NCI-H2196 (cell line): ENCODE measurements around the gene RETREG1.
"Not testable (repeated sequence)": the region's sequence is repeated elsewhere in the genome, so short reads cannot be mapped to it uniquely, and the experiment has no call there.

Source experiments
- DNase-seq: peaks from one replicate; lab custom pipeline; 2025; ENCODE audit not compliant: unreplicated experiment; lab: John Stamatoyannopoulos, UW

Gene RETREG1

DNA sequence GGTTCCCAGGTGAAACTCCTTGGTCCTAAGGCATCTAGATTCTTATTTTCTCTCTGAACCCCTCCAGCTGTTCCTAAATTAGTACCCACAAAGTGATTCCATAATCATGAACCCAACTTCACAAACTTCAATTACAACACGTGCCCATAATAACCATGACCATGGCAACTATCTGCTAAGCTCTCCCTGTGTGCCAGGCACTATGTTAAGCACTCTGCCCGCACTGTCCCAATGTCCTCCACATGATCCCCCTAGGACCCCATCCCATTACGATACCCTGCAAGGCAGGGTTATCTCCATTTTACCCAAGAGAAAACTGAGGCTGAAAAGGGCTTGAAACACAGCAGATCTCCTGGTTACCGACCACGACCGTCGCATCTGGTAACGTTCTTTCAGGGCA lies 125.9 kb downstream of the RETREG1 start:
- DNase-seq, result no peak

DNA sequence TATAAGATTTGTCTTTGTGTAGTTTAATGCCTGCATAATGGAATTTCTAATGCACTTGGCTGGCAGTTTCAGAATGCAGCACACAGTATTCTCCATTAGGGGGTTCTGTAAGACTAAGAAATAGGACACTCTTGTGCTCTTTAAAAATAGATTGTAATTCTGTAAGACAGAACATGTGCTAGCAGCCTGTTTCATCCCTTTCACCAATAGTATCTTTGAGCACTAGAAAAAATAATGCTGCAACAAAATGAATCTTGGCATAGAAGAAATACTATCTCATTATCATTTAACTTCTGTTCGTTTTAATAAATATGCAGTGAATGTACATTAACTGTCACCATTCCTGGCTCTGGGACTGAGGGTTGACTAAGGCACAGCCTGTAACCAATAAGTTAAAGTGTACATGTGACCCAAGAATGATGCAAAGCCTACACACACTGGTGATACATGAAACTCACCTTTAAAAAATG lies 127.4 kb downstream of the RETREG1 start:
- DNase-seq, result peak; percentile 14

DNA sequence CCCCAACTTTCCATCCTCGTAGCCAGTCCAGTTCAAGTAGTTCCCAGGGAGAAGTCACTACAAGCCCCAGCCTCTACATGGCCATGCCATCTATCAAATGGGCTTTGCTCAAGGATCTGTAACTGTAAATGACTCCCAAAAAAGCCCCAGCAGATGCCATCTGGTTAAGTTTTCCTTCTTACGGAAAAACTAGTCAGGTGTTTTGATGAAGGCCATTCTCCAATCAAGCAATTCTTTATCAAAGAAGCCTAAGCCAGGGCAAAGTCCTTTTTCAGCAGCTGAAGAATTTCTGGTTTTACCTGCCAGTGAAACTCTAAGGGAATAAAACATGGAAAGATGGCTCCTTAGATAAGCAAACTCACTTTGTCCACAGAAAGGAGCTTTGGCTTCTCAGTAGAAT lies 129.3 kb downstream of the RETREG1 start:
- no peak for DNase-seq

DNA sequence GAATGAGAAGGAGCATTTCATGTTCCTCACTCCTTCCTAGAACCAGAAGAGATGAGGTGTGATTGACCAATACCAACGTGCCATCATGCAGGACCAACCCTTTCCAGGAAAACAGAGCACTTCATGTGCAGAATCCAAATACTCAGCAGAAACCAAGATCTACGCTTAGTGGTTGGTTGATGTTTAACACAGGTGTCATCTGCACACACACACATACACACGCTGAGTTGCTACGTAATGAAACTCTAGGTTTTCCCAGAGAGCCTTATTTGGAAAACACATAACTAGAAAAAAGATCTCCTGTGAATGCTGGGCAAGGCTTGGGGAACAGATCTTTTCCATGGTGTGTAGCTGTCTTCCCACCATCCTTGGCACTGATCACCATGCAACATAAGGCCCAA lies 130.1 kb downstream of the RETREG1 start:
- DNase-seq, result no peak

DNA sequence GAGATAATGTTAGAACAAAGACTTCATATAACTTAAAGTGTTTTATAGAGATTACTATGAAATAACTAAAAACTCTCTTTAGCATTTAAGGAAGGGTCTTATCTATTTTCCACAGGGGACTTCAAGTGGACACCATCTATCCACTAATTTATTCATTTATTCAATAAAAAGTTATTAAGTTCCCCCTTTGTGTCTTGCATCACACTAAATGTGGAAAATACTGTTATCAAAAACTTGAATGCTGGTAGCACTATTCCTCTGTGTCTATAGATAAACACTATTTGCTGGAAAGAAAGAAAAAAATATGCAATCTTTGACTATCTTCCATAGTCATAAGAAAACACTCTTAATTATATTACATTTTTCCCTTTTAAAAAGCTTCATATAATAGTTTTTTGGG lies 131.1 kb downstream of the RETREG1 start:
- no peak for DNase-seq

DNA sequence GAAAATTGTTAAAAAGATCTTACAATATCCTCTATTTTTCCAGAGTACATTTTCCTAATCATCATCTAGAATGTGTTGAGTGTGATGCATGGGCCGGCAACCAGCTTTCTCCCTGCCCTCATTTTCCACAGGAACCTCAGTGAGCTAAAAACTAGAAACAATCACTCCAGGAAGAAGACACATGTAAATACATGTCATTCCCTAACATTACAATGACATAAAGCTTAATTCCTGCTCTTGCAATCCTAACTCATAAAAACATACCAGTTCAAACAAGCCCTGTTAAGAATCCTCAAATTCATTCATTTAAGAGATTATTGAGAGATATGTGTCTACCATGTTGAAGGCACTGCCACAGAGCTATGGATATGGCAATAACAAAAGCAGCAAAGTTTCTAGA lies 132.7 kb downstream of the RETREG1 start:
- DNase-seq, result no peak

DNA sequence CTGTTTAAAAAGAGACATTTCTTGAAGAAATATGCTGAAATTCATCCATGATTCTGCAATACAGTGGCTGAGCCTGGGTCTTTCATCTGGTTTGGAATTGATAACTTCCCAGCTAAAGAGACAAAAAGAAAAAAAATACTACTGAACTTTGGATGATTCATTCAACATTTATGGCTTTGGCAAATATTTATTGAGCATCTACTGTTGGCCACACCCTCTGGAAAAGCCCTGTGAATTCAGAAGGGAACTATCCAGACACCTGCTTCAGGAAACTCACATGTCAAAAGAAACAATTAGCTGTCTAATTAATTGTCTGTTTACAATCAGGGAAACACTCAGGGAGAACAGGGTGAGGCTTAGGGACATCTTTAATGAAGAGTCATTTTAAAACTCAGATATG lies 133.4 kb downstream of the RETREG1 start:
- DNase-seq, result no peak

DNA sequence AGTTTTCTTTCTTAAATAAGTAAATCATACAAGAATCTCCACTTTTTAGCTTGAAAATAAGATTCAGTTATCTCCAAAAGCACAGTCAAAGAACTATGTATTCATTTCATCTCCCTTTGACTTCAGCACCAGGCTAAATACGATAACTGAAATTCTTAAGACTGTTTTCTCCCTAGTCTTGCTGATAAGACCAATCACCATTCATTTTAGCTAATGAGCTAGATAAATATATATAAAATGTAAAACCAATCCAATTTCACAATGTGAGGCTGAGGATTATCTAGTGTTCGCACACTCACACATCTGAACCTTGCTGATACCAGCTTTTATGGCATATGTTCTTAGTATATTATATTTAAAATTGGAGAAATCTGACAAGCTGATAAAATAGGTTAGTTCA lies 133.9 kb downstream of the RETREG1 start:
- no peak for DNase-seq

DNA sequence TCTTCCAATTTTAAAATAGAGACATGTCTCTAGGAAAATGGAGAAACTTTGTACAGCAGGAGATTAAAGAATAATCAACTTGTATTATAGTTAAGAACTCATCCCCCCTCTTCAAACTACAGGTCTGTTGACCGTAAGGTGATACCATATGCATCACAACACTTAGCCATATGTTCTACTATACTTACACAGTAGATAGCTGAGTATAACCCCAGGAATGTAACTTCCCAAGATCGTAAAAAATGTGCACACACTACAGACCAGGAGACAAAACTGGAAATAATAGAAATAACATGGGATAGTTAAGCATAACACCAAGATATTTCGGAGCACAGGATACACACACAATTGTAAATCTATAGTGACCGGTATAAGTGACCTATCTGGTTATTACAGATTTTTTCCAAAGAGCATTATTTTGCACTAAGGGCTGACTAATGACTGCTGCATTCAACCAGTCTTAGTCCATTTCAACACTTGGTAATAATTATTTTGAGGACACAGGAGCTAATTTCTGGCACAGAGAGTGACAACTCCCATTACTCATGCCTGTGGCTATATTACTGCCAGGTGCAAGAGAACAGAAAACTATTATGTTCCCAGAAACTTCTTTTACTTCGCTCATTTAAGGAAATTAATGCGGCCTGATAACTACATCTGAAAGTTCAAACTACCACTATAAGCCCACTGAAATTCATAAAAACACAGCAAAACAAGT lies 135.8 kb downstream of the RETREG1 start:
- no peak for DNase-seq

DNA sequence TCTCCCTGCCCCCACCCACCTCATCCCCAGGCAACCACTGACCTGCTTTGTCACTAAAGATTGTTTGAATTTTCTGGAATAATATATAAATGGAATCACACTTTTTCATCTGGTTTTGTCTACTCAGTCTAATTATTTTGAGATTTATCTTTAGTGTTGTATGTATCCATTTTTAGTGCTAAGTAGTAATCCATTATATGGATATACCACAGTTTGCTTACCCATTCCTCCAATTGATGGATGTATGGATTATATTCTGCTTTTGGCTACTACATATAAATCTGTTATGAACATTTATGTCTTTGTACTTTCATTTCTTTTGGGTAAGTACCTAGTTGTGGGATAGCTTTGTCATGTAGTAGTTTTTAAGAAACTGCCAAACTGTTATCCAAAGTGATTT lies 136.7 kb downstream of the RETREG1 start:
- DNase-seq, result no peak

DNA sequence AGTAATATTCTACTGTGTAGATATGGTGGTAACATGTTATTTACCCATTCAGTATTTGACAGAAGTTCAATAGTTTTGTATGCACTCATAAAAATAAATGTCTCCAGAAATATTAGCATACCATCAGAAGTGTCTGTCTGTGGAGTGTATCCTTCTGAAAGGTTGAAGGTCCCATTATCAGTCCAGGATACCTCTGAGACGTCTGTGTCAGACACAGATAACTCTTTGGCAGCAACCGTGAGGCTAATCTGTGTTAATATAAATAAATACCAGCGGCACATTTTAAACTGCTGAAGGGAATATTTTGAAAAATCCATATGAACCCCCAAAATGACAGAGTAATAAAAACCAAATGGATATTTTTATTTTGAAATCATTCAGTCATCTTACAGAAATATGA lies 139.3 kb downstream of the RETREG1 start:
- DNase-seq, result no peak

DNA sequence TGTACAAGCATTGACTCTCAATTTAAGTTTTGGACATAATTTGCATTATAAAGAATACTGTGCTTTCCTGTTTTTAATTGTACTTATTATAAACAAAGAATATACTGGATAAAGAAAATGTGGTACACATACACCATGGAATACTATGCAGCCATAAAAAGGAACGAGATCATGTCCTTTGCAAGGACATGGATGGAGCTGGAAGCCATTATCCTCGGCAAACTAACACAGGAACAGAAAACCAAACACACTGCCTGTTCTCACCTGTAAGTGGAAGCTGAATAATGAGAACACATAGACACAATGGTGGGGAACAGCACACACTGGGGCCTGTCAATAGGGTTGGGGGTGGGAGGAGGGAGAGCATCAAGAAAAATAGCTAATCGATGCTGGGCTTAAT lies 140.4 kb downstream of the RETREG1 start:
- not testable (repeated sequence) for DNase-seq

DNA sequence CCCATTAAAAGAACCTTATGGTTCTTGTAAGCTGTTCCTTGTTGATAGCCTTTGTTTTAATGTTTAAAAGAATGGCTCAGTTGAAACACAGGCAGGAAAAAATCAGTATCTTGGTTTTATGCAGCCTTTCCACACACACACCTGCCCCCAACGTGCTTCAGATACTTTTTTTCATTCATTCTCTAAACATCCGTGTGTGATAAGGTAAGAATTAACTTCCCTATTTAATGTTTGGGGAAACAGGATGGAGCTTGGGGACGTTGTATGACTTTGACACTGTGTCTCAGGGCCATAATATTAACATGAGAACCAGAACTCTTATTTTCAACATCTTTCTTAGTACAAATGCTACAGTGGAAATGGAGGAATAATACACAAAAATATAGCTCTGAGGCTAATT lies 145.4 kb downstream of the RETREG1 start:
- DNase-seq, result no peak

DNA sequence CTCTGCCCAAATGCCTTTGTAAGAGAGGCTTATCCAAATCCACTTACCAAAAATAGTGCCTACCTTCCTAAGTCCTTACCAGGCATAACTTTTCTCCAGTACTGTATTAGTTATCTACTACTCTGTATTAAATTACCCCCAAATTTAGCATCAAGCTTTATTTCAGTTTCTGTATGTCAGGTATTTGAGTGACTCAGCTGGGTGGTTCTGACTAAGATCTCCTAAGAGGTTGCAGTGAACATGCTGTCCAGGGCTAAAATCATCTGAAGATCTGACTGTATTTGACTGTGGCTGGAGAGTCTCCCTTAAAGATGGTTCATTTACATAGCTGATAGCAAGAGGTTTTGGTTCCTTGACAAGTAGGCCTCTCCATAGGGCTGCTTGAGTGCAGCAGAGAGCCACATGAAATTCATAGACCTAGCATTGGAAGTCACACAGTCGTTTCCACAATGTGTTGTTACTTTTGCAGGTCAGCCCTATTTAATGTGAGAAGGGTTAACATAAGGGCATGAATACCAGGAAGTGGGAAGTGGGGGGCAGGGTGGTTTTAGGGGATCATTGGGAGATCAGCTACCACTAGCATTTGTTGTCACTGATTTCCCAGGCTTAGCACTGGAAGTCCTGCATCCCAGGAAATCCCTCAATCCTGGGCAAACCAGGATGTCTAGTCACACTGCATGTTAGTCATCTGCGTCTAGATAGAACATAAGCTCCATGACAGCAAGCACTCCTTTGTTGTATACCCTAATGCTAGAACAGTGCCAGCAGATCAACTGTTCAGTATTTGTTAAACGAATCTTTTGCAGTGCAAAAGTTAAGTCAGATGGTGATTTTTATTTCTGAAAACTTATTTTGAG lies 149.2 kb downstream of the RETREG1 start:
- no peak for DNase-seq

DNA sequence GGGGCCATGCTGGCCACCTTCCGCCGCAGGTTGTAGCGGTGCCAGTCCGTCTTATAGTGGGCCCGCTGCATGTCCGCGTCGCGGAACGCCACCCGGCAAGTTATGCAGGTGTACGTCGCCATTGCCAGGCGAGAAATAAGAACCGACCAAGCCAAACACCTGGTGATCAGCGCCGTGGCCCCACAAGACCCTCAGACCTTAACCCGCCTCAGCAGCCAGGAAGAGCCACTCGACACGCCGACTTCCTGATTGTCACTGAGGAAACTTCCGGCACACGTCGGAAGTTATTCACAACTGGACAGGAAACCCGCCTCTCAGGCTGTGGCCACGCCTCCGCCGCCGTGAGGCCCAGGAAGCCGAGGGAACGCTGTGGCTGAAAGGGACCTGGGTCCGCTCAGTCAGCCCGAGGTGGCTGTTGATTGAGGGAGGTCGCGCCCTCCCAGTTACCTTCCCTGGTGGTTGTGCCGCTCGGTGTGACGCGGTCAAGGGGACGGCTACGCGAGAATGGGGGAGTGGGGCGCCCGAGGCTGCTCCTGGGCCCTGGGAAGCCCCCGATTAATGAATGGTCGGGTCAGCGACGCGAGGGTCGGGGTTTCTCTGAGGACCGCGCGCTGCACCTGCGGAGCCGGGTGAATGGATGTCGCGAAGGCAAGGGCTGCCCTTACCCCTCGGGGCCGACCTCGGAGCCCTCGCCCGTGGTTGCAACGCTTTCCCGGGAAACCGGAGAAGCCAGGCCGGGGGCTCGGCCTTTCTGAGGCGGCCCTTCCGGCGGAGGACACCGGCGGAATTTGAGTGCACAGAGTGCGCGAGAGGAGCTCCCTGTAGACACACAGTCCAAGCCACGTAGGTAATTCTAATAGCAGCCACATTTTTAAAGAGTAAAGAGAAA lies 151.0 kb downstream of the RETREG1 start, which contains the start of gene ZNF622:
Gene ZNF622 (minus strand): TSS at position 257 of the 889 bp plus-strand sequence. CDS start 135 bp downstream, at position 122.
- DNase-seq, result peak; percentile 88

DNA sequence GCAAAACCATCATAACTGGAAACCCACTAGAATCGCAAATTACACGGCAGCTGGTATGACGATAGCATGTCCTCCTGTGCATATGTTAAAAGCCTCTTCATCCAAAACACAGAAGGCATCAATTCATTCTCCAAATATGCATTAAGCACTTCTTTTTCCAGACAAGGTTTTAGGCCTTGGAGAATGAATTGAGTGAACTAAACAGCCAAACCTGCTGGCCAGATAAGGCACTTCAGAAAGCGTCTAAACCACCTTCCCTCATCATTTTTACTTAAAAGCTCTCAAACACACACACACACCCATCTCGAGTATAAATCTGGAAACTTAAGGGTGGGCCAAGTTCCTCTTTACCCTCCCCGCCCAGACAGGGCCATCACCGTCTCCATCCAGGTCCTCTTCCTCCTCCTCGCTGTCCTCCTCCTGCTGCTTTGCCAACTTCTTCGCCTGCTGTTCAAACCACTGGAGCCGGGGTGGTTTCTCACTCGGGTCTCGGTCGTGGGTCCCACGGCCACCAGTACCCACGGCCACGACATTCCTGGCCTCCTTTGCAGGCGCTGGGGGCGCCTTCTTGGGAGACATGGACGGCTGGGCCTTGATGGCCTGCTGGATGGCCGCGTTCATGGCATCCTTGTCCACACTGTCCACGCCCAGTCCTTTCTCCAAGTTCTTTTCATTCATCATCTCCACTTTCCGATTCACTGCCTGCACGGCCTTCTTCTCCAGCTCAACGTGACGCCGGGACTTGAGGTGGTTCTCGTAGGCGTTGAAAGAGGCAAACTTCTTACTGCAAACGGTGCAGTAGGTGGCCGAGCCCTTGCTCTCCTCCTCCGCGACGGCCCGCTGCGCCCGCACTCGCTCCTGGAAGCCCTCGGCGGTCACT lies 151.9 kb downstream of the RETREG1 start:
- no peak for DNase-seq

DNA sequence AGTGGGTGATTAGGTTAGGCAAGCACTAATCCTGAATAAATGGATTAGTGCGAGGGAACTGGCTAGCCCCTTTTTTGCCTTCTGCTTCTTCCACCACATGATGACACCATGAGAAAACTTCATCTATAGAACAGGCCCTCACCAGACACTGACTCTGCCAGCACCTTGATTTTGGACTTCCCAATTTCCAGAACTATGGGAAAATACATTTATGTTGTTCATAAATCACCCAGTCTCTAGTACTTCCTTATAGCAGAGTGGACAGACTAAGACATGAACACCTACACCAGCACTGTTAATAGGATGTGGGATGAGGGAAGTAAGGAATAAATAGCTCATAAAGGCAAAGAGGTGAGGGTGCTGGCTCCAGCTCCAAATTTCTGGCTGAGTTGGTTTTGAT lies 152.6 kb downstream of the RETREG1 start:
- no peak for DNase-seq

DNA sequence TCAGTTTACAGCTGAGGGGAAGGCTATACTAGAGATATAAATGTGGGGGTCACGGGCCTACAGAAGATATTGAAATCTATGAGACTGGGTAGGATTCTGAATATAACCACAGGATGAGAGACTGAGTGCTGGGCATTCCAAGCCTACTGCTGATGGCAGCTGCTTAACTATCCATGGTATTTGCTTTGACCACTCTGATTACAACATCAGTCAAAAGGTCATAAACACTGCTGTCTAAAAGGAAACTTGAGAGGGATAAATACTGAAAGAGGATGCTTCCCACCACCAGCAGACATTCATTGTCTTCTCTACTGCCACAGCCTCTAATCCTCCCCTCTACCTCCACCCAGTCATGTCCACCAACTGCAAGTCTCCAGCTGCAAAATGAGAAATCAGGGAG lies 155.0 kb downstream of the RETREG1 start:
- DNase-seq, result no peak

DNA sequence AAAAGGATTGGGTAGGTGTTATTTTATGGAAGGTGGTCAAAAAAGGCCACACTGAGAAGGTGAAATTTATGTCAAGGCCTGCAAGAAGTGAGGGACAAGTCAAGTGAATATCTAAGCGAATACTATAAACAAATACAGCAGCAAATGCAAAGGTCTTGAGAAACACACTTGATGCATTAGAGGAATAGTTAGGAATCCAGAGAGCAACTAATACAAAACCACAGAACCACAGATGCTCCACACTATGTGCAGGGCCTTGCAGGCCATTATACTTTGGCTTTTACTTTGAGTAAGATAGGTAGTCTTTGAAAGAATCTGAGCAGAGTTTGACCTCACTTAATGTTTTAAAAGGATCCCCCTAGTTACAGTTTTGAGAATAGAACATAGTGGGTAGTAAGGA lies 155.8 kb downstream of the RETREG1 start:
- DNase-seq, result no peak

DNA sequence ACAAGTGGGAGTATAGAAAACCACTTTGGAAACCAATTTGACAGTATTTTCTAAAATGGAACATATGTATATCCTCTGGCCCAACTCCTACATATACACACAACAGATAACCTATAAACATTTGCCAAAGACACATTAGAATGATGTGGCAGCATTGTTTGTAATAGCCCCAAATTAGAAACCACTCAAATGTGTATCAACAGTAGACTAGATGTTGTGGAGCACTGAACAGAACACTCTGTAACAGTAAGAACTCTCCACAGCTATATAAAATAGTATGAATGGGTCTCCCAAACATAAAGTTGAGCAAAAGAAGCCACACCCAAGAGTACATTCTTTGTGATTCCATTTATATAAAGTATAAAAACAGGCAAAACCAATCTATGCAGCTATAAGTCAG lies 157.3 kb downstream of the RETREG1 start:
- DNase-seq, result no peak
